GM12878 (cell line): Measurements from ENCODE around the gene MALRD1. TPM values are rescaled to one million over a fixed set of nuclear protein-coding genes. Genes with fewer than 3 reads are reported as not detected.

Experiments
- ATAC-seq: fragments of 200-7000 bp; cut with Tn5 transposase; 3 replicates; pipeline ENCODE4 v1.9.1; 2020; ENCODE audit warnings: mild to moderate bottlenecking, moderate library complexity
- BruUV-seq: library from RNA; stranded (reverse); fragments of 400-500 nt; replicated peaks from 2 replicates; lab custom pipeline; 2021; lab: Mats Ljungman, UMichigan
- CTCF ChIA-PET: fragments of 300-600 bp; sonication (Branson Sonifier 250); formaldehyde crosslinking; extraction: SDS; loops from one replicate; lab custom pipeline; 2021; ENCODE audit warnings: inconsistent platforms; lab: Yijun Ruan, JAX
- POLR2A ChIA-PET: fragments of 350-600 bp; formaldehyde crosslinking; extraction: SDS; loops from one replicate; lab custom pipeline; 2021; ENCODE audit warnings: inconsistent platforms; lab: Charles Lee
- RAD21 ChIA-PET: fragments of 300-600 bp; sonication (Branson Sonifier 250); formaldehyde crosslinking; loops from one replicate; lab custom pipeline; 2023; ENCODE audit warnings: antibody characterized with exemption; ENCODE audit not compliant: unreplicated experiment; lab: Charles Lee
- SMC1A ChIA-PET: fragments of 300-600 bp; sonication (Branson Sonifier 250); formaldehyde crosslinking; loops from one replicate; lab custom pipeline; 2023; ENCODE audit not compliant: unreplicated experiment, uncharacterized antibody; lab: Charles Lee
- DNase-seq: peaks from one replicate; pipeline ENCODE4 v3.0.0-alpha.2; 2011; ENCODE audit warnings: low read depth, low spot score
- FAIRE-seq: peaks from 3 replicates; lab custom pipeline; 2011; peaks lifted over from hg19 to GRCh38; lab: Jason Lieb, UNC
- H2AFZ ChIP-seq: 2 replicates; pipeline ENCODE4 v1.6.0; 2011; ENCODE audit warnings: low read depth, low read length, control low read depth; ENCODE audit not compliant: control insufficient read depth
- H3K27ac ChIP-seq: 2 replicates; pipeline ENCODE4 v1.5.1; 2011; ENCODE audit warnings: control low read depth; ENCODE audit not compliant: control insufficient read depth, insufficient read depth
- H3K27me3 ChIP-seq, 2 experiments: replicated peaks in 1 of 2; 2 replicates each; pipeline versions ENCODE4 v1.6.0 to v1.6.1; 2011; ENCODE audit warnings: low read length in 1 of 2; ENCODE audit not compliant: control insufficient read depth in 2 of 2, insufficient read depth in 2 of 2
- H3K36me3 ChIP-seq, 2 experiments: 2 replicates each; pipeline ENCODE4 v1.5.1; 2011; ENCODE audit warnings: low read length in 1 of 2; ENCODE audit not compliant: control insufficient read depth in 2 of 2, insufficient read depth in 2 of 2
- H3K4me1 ChIP-seq: 2 replicates; pipeline ENCODE4 v1.6.1; 2011; ENCODE audit warnings: mild to moderate bottlenecking, low read length, moderate library complexity, mixed read lengths; ENCODE audit not compliant: control insufficient read depth, insufficient read depth
- H3K4me2 ChIP-seq: 2 replicates; pipeline ENCODE4 v1.6.0; 2011; ENCODE audit warnings: control low read depth; ENCODE audit not compliant: control insufficient read depth, insufficient read depth
- H3K4me3 ChIP-seq: fragments of 200-600 bp; sonication (generic); 2 replicates; pipeline ENCODE4 v1.5.1; 2016
- H3K79me2 ChIP-seq: 2 replicates; pipeline ENCODE4 v1.6.0; 2011; ENCODE audit warnings: low read length; ENCODE audit not compliant: control insufficient read depth, insufficient read depth
- H3K9ac ChIP-seq: 2 replicates; pipeline ENCODE4 v1.8.0; 2011; ENCODE audit warnings: low read length, control low read depth, mixed read lengths; ENCODE audit not compliant: control insufficient read depth, insufficient read depth
- H3K9me3 ChIP-seq: replicated peaks from 3 replicates; pipeline ENCODE4 v1.5.1; 2011; ENCODE audit warnings: mild to moderate bottlenecking, low read length; ENCODE audit not compliant: control insufficient read depth, insufficient read depth
- H4K20me1 ChIP-seq: 2 replicates; pipeline ENCODE4 v1.6.0; 2011; ENCODE audit not compliant: control insufficient read depth, insufficient read depth
- E4F1 ChIP-seq: fragments of 450-650 bp; IDR thresholded peaks from 2 replicates; pipeline ENCODE4 v1.6.1; 2018; ENCODE audit warnings: borderline replicate concordance, mild to moderate bottlenecking; ENCODE audit not compliant: partially characterized antibody
- FOS ChIP-seq: IDR thresholded peaks from 3 replicates; pipeline ENCODE4 v1.6.1; 2011; ENCODE audit warnings: borderline replicate concordance; ENCODE audit not compliant: insufficient read length; ENCODE audit errors: extremely low read depth
- HDAC6 ChIP-seq: fragments of 200-600 bp; sonication (generic); IDR thresholded peaks from one replicate; pipeline ENCODE4 v1.8.0; 2017; ENCODE audit warnings: antibody characterized with exemption; ENCODE audit not compliant: unreplicated experiment
- MEF2B ChIP-seq: fragments of 450-650 bp; IDR thresholded peaks from 2 replicates; pipeline ENCODE4 v1.6.1; 2018; ENCODE audit warnings: mild to moderate bottlenecking, moderate library complexity; ENCODE audit not compliant: partially characterized antibody, poor library complexity, severe bottlenecking
- ZBTB11 ChIP-seq: fragments of 450-650 bp; formaldehyde crosslinking; IDR thresholded peaks from 2 replicates; pipeline ENCODE4 v1.5.0; 2022; ENCODE audit warnings: mild to moderate bottlenecking, missing genetic modification characterization
- WGBS: methylation state at CpG from one replicate; pipeline ENCODE4 v1.1.6; 2016; ENCODE audit warnings: low lambda C conversion rate; ENCODE audit not compliant: insufficient replicate concordance, insufficient coverage; ENCODE audit errors: missing lambda C conversion rate; 5-methylcytosine and 5-hydroxymethylcytosine counted together
- in situ Hi-C: fragments of 300-500 bp; cut with MboI; formaldehyde crosslinking; loops from 9 replicates; pipeline ENCODE4 v1.14.3; 2018; ENCODE audit warnings: mixed read lengths
- intact Hi-C: fragments of 100-400 bp; cut with micrococcal nuclease; formaldehyde crosslinking; loops from one replicate; pipeline ENCODE4 v1.14.2; 2022; ENCODE audit not compliant: unreplicated experiment
- polyA plus RNA-seq, 11 experiments: library from polyadenylated mRNA; depleted of rRNA in 4 of 11; unstranded in 6 of 11; stranded (reverse) in 5 of 11; fragments of >200 nt; fragmentation: Nextera tagmentation in 4 of 11; fragmentation: Illumina TruSeq in 1 of 11; extraction: Ambion mirVana in 4 of 11; extraction: Trizol in 1 of 11; gene quantifications; 1 replicate in 1 of 11; 2 replicates in 10 of 11; pipeline versions ENCODE4 v1.2.1 to v1.2.3, GENCODE V29; 2011 to 2016; ENCODE audit warnings: inconsistent platforms in 2 of 11, missing spikeins in 2 of 11, low read depth in 1 of 11
- total RNA-seq, 4 experiments: library from RNA; depleted of rRNA in 3 of 4; stranded (reverse); fragments of >200 nt in 3 of 4; fragmentation: Illumina TruSeq in 1 of 4; extraction: Trizol in 1 of 4; gene quantifications; 2 replicates each; pipeline versions ENCODE4 v1.2.1 to v1.2.3, GENCODE V29; 2013 to 2021

The MALRD1 gene
- total and polyA plus RNA-seq, 10 of the 15 experiments (the other 5 are each of a cell fraction or from before 2014, with no cell fraction given) = 0.12 to 6.6 (median 0.26) TPM; not detected in 2

- no peak for ATAC-seq
- no peaks in the 10 kb centered on the region for H4K20me1 ChIP-seq
- CTCF ChIA-PET = interaction anchor here (0.7 to 2.3 kb wide), 7 partner anchors 9 to 47 kb away, joined by 3 to 9 read pairs (median 3); no protein-coding TSS in a partner anchor
- H3K4me2 ChIP-seq = no peak overlapping the region
- in situ Hi-C loops = no loop called here
- no peak for TF ChIP-seq MEF2B
- TF ChIP-seq E4F1 = no peak
- TF ChIP-seq FOS = no peak
- TF ChIP-seq ZBTB11 (CRISPR knock-in tag) = no peak
- no peak for TF ChIP-seq HDAC6
- TF ChIP-seq, all 136 proteins: peak for 0
- no peaks in the 10 kb centered on the region for H3K27me3 ChIP-seq
- no peaks in the 10 kb centered on the region for H3K4me1 ChIP-seq
- H3K9me3 ChIP-seq = no peaks in the 10 kb centered on the region
- FAIRE-seq (no peak), DNase-seq (no peak)
- SMC1A ChIA-PET = interaction anchor here (0.6 to 2.7 kb wide), 13 partner anchors 9 to 375 kb away, joined by 3 to 14 read pairs (median 4); no protein-coding TSS in a partner anchor
- H3K4me3 ChIP-seq = no peak overlapping the region
- intact Hi-C loops = no loop called here
- no peak overlapping the region for H2AFZ ChIP-seq
- no peaks in the 10 kb centered on the region for H3K36me3 ChIP-seq
- no peaks in the 10 kb centered on the region for H3K79me2 ChIP-seq
- no peak overlapping the region for H3K9ac ChIP-seq
- WGBS = 3% methylated on average over 2 of the region's 2 CpGs
- POLR2A ChIA-PET = interaction anchor here (0.8 kb wide), 1 partner anchor 15 kb away, joined by 4 read pairs; no protein-coding TSS in a partner anchor
- no peak overlapping the region for H3K27ac ChIP-seq
- BruUV-seq = no TSS peak
- RAD21 ChIA-PET = interaction anchor here (0.9 to 2.1 kb wide), 7 partner anchors 12 to 38 kb away, joined by 4 to 8 read pairs (median 5); no protein-coding TSS in a partner anchor
Observed at GRCh38 chr10:19169041-19169440, 120.4 kb downstream of the MALRD1 start.
